Measurements from ENCODE around the gene BUD31.
"Not testable (repeated sequence)": the region's sequence is repeated elsewhere in the genome, so short reads cannot be mapped to it uniquely, and the experiment has no call there.

The BUD31 gene

DNA sequence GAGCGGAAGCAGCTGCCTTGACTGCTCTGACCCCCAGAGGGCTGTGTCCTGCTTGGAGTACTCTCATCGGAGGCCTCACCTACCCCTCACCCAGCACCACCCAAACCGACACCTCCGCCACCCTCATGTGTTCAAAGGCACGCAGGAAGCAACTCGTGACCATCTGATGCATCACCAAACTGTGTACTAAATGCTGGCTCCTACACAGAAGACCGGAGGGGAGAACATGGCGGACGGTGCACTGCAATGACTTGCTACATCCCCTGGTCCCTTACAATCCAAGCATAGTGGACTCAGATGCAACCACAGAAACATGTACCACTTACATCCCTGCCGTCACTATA lies 3.8 kb upstream of the BUD31 start:
- H3K4me3 Mint-ChIP-seq, result no peak overlapping the region
- H3K27ac Mint-ChIP-seq, result peak overlapping the region; percentile 88
- no peak for ATAC-seq
- DNase-seq (ENCODE audit: low spot score in 2 of 2), result no peak
- peaks cover 82% of the 10 kb centered on the region for H3K36me3 Mint-ChIP-seq
- H3K4me1 Mint-ChIP-seq, result peaks cover 56% of the 10 kb centered on the region
- no peaks in the 10 kb centered on the region for H3K9me3 Mint-ChIP-seq

DNA sequence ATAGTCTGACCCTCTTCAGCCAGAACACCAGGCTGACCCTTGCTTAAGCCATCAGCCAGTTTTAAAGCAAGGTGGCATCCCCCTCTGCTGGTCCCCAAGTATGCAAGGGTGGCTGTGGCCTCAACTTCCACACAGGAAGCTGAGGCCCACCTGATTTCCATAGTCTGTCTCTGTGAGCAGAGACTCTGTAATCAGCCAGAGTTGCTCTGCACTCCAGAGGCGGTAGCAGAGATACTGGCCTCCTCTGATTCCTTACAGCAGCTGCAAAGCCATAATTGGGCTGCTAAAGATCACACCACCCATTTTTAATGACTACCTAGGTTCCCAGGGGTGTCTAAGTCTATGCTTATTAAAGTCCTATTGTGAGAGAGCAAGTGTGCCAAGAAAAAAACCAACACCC lies 2.2 kb upstream of the BUD31 start:
- Mint-ChIP-seq H3K9me3 (no peaks in the 10 kb centered on the region), H3K4me3 (peak overlapping the region; percentile 92), H3K4me1 (peaks cover 55% of the 10 kb centered on the region), H3K27ac (peak overlapping the region; percentile 95), H3K36me3 (peaks cover 82% of the 10 kb centered on the region)
- DNase-seq (ENCODE audit: low spot score in 2 of 2), result no peak
- ATAC-seq, result no peak

DNA sequence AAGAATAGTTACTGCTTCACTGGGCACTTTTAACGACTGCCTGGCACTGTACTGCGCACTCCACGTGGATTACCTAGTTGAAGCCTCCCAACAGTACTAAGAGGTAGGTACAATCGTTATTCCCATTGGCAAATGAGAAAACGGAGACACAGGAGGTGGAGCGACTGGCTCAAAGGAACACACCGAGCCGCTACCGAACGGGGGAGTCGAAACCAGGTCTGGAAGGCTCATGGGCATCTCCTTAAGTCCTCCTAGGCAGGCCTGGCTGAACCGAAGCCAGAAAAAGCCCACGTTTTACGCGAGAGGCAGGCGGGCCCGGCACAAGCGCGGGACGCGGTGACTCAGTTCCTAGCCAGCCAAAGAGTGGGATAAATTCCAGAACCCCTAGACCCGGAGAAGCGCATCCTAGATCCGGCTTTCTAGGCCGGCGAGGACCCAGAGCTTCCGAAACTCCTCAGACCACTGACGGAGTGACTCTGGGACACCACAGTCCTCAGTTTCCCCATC lies 844 bp upstream of the BUD31 start:
- H3K36me3 Mint-ChIP-seq, result peaks cover 82% of the 10 kb centered on the region
- DNase-seq (ENCODE audit: low spot score in 2 of 2) (peak; percentile 26 to 63), ATAC-seq (peak; percentile 41)
- H3K4me3 Mint-ChIP-seq, result peak overlapping the region; percentile 92
- peaks cover 53% of the 10 kb centered on the region for H3K4me1 Mint-ChIP-seq
- H3K9me3 Mint-ChIP-seq, result no peaks in the 10 kb centered on the region
- H3K27ac Mint-ChIP-seq, result peak overlapping the region; percentile 95

DNA sequence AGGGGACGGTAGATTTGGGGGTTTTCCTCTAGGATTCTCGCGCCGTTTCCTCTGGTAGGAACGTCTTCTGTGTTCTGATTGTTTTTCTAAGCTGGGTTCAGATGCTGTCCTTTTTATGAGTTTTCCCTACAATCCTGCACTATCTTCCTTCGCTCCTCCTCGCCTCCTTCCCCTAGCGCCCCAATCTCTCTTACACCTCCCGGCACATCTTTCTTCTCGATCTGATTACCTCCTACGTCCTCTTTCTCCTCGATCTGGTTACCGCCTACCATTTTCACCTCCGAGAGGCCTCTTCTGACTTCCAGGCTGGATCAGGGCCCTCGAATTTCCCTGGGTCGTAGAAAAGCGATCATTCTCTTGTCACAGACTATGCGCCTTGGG lies 413 bp downstream of the BUD31 start:
- DNase-seq (ENCODE audit: low spot score in 2 of 2) (peak in 1 of 2 donors; percentile 62), ATAC-seq (peak; percentile 22)
- H3K36me3 Mint-ChIP-seq, result peaks cover 82% of the 10 kb centered on the region
- H3K4me3 Mint-ChIP-seq, result peak overlapping the region; percentile 92
- H3K9me3 Mint-ChIP-seq, result no peaks in the 10 kb centered on the region
- peak overlapping the region; percentile 95 for H3K27ac Mint-ChIP-seq
- peaks cover 45% of the 10 kb centered on the region for H3K4me1 Mint-ChIP-seq

DNA sequence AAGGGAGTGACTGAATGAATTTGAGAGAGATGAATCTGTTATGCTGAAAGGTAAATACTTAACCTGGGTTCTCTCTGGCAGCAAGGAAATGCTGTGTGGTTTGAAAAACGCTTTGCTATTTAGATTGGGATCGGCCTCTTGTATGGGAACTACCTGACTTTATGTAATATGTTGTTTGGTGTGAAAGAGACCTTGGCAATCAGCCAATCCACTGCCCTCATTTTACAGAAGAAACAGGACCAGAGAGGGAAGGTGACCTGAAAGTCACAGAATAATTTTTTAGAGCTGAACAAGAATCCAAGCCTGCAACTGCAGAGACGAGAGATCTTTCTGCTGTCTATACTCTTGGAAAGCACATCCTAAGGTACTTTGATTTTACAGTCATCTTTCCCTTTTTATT lies 1.0 kb downstream of the BUD31 start:
- Mint-ChIP-seq H3K9me3 (no peaks in the 10 kb centered on the region), H3K4me1 (peaks cover 42% of the 10 kb centered on the region), H3K4me3 (peak overlapping the region; percentile 92), H3K36me3 (peaks cover 82% of the 10 kb centered on the region), H3K27ac (peak overlapping the region; percentile 95)
- DNase-seq (ENCODE audit: low spot score in 2 of 2), result no peak
- ATAC-seq, result no peak

DNA sequence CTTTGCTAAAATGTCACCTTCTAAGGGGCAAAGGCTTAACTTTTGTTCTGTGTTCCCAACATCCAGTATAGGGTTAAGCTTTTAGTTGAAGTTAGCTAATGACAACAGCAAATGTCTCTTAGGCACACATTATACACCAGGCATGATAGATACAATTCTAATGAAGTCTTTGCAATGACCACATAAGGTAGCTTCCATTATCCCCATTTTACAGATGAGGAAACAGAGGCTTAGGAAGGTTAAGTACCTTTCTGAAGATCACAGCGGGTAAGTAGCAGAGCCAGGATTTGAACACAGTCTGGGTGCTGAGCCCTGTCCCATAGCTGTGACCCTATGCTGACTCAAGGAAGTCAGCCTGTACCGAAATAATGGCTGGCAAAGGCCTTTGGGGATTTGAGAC lies 1.9 kb downstream of the BUD31 start:
- H3K4me3 Mint-ChIP-seq, result peak overlapping the region; percentile 92
- H3K4me1 Mint-ChIP-seq, result peaks cover 47% of the 10 kb centered on the region
- ATAC-seq (no peak), DNase-seq (ENCODE audit: low spot score in 2 of 2) (no peak)
- peaks cover 83% of the 10 kb centered on the region for H3K36me3 Mint-ChIP-seq
- H3K9me3 Mint-ChIP-seq, result no peaks in the 10 kb centered on the region
- peak overlapping the region; percentile 95 for H3K27ac Mint-ChIP-seq

DNA sequence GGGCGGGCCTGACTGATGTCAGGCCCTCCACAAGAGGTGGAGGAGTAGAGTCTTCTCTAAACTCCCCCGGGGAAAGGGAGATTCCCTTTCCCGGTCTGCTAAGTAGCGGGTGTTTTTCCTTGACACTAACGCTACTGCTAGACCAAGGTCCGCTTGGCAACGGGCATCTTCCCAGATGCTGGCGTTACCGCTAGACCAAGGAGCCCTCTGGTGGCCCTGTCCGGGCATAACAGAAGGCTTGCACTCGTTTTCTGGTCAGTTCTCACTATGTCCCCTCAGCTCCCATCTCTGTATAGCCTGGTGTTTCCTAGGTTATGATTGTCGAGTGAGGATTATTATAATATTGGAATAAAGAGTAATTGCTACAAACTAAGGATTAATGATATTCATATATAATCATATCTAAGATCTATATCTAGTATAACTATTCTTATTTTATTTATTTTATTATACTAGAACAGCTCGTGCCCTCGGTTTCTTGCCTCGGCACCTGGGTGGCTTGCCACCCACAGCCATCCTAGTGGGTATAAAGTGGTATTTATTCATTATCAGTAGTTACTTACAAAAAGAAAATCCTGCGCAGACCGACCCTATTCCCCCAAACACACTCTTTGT lies 6.9 kb downstream of the BUD31 start:
- ATAC-seq; H3K4me3 Mint-ChIP-seq; H3K9me3 Mint-ChIP-seq; DNase-seq (ENCODE audit: low spot score in 2 of 2): not testable (repeated sequence)
- Mint-ChIP-seq H3K4me1 (peaks cover 25% of the 10 kb centered on the region), H3K36me3 (peaks cover 100% of the 10 kb centered on the region), H3K27ac (peak overlapping the region; percentile 74)

DNA sequence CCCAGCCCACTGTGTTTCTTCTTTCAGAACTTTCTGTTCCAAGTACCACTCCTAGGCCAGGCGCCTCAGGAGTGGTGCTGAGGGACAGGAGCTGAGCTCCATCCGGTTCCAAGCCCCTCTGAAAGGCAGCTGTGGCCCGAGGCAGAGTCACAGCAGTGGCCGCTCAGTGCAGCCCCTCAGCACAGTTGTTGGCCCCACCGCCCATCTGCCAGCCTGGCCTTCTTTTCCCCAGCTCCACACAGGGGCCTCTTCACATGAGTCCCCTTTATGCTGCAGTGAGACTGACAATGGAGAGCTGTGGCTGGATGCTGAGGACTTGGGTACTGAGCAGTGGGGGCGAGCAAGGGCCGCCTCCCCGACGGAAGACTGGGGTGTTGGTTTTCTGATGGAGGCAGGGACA lies 9.5 kb downstream of the BUD31 start:
- Mint-ChIP-seq H3K27ac (no peak overlapping the region), H3K9me3 (no peaks in the 10 kb centered on the region), H3K4me1 (peaks cover 15% of the 10 kb centered on the region), H3K4me3 (no peak overlapping the region), H3K36me3 (peaks cover 98% of the 10 kb centered on the region)
- DNase-seq (ENCODE audit: low spot score in 2 of 2) (no peak), ATAC-seq (no peak)

DNA sequence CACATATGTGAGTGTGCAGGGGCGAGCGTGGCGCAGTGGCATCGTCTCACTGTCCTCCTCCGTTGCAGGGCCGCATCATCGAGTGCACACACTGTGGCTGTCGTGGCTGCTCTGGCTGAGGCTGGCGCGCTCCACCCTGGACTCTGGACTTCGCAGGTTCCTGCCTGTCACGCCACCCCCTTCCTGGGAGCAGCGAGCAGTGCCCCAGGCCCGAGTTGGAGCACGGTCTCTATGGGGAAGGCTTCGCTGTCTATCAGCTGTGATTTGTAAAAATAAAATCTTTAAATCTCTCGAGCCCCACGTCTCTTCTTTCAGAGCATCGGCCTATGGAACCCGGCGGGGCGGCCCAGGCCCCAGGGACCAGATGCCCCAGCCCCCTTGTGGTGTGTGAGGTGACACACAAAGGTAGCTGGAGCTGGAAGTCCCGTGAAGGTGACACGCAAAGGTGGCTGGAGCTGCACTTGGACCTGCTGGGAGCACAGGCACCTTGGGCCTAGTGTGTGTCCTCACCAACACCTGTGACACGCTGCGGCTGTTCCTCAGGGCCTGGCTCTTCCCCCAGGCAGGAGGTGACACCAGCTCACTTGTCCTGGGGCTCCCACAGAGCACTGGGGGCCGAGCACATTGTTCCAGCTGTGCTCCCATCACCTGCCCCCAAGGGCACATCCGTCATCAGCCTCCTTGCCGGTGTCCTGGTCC lies 10.7 kb downstream of the BUD31 start:
- H3K27ac Mint-ChIP-seq, result peak overlapping the region; percentile 48
- H3K4me3 Mint-ChIP-seq, result no peak overlapping the region
- peaks cover 14% of the 10 kb centered on the region for H3K4me1 Mint-ChIP-seq
- no peaks in the 10 kb centered on the region for H3K9me3 Mint-ChIP-seq
- H3K36me3 Mint-ChIP-seq, result peaks cover 94% of the 10 kb centered on the region
- DNase-seq (ENCODE audit: low spot score in 2 of 2) (no peak), ATAC-seq (no peak)

DNA sequence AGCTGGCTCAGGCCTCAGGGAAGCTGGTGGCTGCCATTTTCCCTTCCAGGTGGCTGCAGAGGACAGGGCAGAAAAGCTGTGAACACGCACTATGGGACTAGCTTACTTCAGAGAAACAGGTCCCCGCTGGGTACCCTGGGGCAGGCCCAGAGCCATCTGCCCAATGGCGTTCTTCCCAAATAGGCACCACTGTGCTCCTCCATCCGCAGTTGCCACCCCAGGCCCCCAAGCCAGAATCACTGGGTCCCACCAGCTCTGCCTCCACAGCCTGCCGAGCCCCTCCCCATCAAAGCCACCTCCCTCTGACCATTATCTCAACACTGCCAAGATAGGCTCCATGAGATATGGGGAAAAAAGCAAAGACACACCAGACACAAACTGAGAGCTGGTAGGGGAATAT lies 11.4 kb downstream of the BUD31 start:
- DNase-seq (ENCODE audit: low spot score in 2 of 2) (no peak), ATAC-seq (no peak)
- Mint-ChIP-seq H3K4me1 (peaks cover 7% of the 10 kb centered on the region), H3K9me3 (no peaks in the 10 kb centered on the region), H3K27ac (peak overlapping the region; percentile 48), H3K36me3 (peaks cover 90% of the 10 kb centered on the region), H3K4me3 (no peak overlapping the region)

DNA sequence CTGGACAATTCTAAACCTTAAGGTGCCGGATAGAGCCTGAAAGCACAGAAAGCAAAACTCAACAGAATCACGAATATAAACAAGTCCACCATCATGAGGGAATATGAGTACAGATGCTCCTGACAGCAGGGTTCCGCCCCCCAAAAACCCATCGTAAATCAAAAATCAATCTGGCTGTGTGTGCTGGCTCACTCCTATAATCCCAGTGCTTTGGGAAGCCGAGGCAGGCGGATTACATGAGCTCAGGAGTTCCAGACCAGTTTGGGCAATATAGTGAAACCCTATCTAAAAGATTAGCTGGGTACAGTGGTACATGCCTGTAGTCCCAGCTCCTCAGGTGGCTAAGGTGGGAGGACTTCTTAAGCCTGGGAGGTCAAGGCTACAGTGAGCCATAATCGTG lies 12.2 kb downstream of the BUD31 start:
- DNase-seq (ENCODE audit: low spot score in 2 of 2) (no peak), ATAC-seq (no peak)
- Mint-ChIP-seq H3K9me3 (no peaks in the 10 kb centered on the region), H3K27ac (no peak overlapping the region), H3K4me3 (no peak overlapping the region), H3K4me1 (peaks cover 3% of the 10 kb centered on the region), H3K36me3 (peaks cover 90% of the 10 kb centered on the region)

DNA sequence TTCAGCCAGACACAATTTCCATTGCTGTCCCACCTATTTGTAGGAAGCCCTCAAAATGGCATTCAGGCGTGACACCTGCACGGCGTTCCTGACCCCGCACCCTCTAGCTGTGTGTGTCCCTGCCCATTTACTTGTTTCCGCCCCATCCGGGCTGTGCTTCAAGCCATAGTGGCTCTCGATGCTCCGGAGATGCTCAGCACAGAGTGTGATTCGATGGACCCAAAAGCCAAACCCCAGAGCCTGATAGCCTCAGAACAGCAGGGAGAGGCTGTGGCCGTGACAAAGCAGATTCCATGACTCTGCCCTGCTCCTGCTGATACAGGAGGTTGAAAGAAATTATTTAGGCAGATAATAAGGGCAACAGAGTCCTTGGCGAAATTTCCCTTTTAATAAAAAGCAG lies 13.4 kb downstream of the BUD31 start:
- no peaks in the 10 kb centered on the region for H3K4me1 Mint-ChIP-seq
- H3K27ac Mint-ChIP-seq, result no peak overlapping the region
- peaks cover 82% of the 10 kb centered on the region for H3K36me3 Mint-ChIP-seq
- ATAC-seq (no peak), DNase-seq (ENCODE audit: low spot score in 2 of 2) (no peak)
- no peaks in the 10 kb centered on the region for H3K9me3 Mint-ChIP-seq
- no peak overlapping the region for H3K4me3 Mint-ChIP-seq

DNA sequence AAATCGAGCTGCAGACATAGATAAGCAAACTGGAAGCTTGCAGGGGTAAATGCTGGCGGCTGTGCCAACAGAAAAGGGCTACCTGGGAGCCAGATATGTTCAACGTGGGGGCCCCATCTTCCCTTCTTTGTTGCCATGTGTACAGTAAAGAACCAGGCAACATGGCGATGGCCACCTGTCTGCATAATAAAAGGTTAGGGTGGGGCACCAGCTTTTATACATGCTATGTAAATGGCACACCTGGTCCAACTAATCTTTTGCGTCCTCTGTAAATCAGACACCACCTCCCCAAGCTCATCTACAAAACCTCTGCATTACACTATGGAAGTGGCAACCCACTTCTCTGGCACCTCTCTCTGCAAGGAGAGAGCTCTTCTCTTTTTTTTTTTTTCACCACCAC lies 13.9 kb downstream of the BUD31 start:
- no peaks in the 10 kb centered on the region for H3K9me3 Mint-ChIP-seq
- no peak overlapping the region for H3K4me3 Mint-ChIP-seq
- no peak for DNase-seq (ENCODE audit: low spot score in 2 of 2)
- no peaks in the 10 kb centered on the region for H3K4me1 Mint-ChIP-seq
- ATAC-seq, result no peak
- peak overlapping the region; percentile 88 for H3K27ac Mint-ChIP-seq
- peaks cover 78% of the 10 kb centered on the region for H3K36me3 Mint-ChIP-seq

DNA sequence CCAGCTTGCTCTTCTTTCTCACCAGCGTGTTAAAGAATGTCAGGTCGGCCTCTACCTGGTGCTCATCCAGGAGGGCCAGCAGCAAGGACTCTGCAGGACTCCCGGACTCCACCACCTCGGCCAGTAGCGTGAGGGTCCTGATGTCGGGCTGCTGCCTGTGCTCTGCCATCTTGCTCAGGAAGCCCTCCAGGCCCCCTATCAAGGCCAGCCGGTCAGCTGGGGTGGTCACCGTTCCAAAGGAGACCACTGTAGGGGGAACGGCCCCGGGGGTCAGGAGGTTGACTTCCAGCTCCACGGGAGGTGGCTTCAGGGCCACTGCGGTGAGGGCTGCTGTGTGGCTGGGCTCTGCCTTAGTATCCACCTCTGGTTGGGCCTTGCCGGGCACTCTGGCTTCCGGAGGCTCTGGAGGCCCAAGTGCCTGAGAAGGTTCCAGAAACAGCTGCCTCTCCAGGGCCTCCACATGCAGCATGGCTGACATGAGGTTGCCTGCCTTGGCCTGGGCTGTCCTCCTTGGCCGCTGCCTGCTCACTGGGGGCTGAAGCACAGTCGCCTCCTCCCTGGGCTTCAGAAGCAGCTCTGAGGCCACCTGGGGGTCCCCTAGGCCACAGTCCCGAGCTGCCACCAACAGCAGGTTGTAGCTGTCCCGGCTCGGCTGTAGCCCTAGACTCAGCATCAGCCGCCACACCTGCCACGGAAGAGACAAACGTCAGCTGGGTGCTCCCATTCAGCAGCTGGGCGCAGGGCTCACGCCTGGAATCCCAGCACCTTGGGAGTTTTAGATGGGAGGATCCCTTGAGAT lies 16.4 kb downstream of the BUD31 start:
- ATAC-seq (no peak), DNase-seq (ENCODE audit: low spot score in 2 of 2) (no peak)
- Mint-ChIP-seq H3K4me1 (no peaks in the 10 kb centered on the region), H3K36me3 (peaks cover 77% of the 10 kb centered on the region), H3K27ac (no peak overlapping the region), H3K9me3 (no peaks in the 10 kb centered on the region), H3K4me3 (no peak overlapping the region)

DNA sequence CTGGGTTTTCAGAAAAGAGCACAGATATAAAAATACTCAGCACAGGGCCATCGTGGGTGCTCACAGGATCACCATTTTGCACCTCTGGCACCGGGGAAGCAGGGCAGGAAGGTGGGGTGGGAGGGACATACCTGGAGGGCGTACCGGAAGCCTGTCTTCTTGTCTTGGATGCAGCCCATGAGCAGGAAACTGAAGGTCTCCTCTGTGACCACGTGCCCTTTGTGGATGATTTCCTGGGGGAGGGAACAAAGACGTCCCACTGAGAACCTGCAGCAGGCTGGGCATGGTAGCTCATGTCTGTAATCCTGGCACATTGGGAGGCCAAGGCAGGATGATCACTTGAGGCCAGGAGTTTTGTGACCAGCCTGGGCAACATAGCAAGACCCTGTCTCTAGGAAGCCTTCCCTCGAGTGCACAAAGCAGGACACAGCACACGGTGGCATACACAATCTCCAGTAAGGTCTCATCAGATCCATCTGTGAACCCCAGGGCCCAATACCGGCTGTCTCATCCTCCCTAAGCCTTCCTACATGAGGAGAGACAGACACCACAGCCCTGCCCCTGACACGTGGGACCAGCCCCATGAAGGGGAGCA lies 20.3 kb downstream of the BUD31 start:
- Mint-ChIP-seq H3K4me3 (no peak overlapping the region), H3K9me3 (no peaks in the 10 kb centered on the region), H3K4me1 (no peaks in the 10 kb centered on the region), H3K27ac (peak overlapping the region; percentile 26), H3K36me3 (peaks cover 80% of the 10 kb centered on the region)
- ATAC-seq (no peak), DNase-seq (ENCODE audit: low spot score in 2 of 2) (no peak)
